T-helper 2 cell treated with Interferon-gamma antibody and Interleukin-4, amounts not matched to agents 5 μg/mL and 100 μg/mL, for 36 hours (primary cell): Measurements from ENCODE around the gene GLA.
A peak's percentile ranks its signal among the peaks of the same experiment; 100 is the strongest.

Source experiments
- DNase-seq: peaks from one replicate; pipeline ENCODE4 v3.0.0; 2021; ENCODE audit warnings: low spot score
- H3K27ac Mint-ChIP-seq: one replicate; pipeline ENCODE4 v1.8.0; 2021; ENCODE audit warnings: mild to moderate bottlenecking, mixed read lengths
- H3K27me3 Mint-ChIP-seq: one replicate; pipeline ENCODE4 v1.8.0; 2021; ENCODE audit warnings: low read depth, mixed read lengths
- H3K36me3 Mint-ChIP-seq: one replicate; pipeline ENCODE4 v1.8.0; 2021; ENCODE audit warnings: low read depth, mixed read lengths
- H3K4me1 Mint-ChIP-seq: one replicate; pipeline ENCODE4 v1.8.0; 2021; ENCODE audit warnings: low read depth, mixed read lengths
- H3K4me3 Mint-ChIP-seq: one replicate; pipeline ENCODE4 v1.8.0; 2022; ENCODE audit warnings: mild to moderate bottlenecking, moderate library complexity, mixed read lengths
- H3K9me3 Mint-ChIP-seq: one replicate; pipeline ENCODE4 v1.8.0; 2021; ENCODE audit warnings: mixed read lengths

GLA gene

GRCh38 chrX:101415180-101416145 lies 7.7 kb upstream of the GLA start:
- Mint-ChIP-seq H3K27me3 (no peaks in the 10 kb centered on the region), H3K36me3 (peaks cover 18% of the 10 kb centered on the region), H3K4me3 (no peak overlapping the region), H3K4me1 (peaks cover 33% of the 10 kb centered on the region), H3K9me3 (no peaks in the 10 kb centered on the region), H3K27ac (peak overlapping the region; percentile 63)
- DNase-seq = peak; percentile 20

DNA sequence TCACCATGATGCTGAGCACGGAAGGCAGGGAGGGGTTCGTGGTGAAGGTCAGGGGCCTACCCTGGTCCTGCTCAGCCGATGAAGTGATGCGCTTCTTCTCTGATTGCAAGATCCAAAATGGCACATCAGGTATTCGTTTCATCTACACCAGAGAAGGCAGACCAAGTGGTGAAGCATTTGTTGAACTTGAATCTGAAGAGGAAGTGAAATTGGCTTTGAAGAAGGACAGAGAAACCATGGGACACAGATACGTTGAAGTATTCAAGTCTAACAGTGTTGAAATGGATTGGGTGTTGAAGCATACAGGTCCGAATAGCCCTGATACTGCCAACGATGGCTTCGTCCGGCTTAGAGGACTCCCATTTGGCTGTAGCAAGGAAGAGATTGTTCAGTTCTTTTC lies 4.3 kb upstream of the GLA start:
- Mint-ChIP-seq H3K27ac (no peak overlapping the region), H3K9me3 (no peaks in the 10 kb centered on the region), H3K27me3 (no peaks in the 10 kb centered on the region), H3K36me3 (peaks cover 19% of the 10 kb centered on the region), H3K4me1 (peaks cover 28% of the 10 kb centered on the region), H3K4me3 (no peak overlapping the region)
- no peak for DNase-seq

- DNase-seq = no peak
- peak overlapping the region; percentile 77 for H3K27ac Mint-ChIP-seq
These were observed 2.7 kb upstream of the GLA start for GRCh38 chrX:101410461-101410860.

GRCh38 chrX:101409043-101409442 lies 1.3 kb upstream of the GLA start:
- peaks cover 21% of the 10 kb centered on the region for H3K36me3 Mint-ChIP-seq
- H3K27me3 Mint-ChIP-seq = no peaks in the 10 kb centered on the region
- no peaks in the 10 kb centered on the region for H3K9me3 Mint-ChIP-seq
- peaks cover 22% of the 10 kb centered on the region for H3K4me1 Mint-ChIP-seq
- DNase-seq = no peak
- peak overlapping the region; percentile 99 for H3K27ac Mint-ChIP-seq
- peak overlapping the region; percentile 97 for H3K4me3 Mint-ChIP-seq

More at GRCh38 chrX:101410461-101410860, 2.7 kb upstream of the GLA start:
- peaks cover 19% of the 10 kb centered on the region for H3K36me3 Mint-ChIP-seq
- no peaks in the 10 kb centered on the region for H3K9me3 Mint-ChIP-seq
- peaks cover 24% of the 10 kb centered on the region for H3K4me1 Mint-ChIP-seq
- H3K27me3 Mint-ChIP-seq = no peaks in the 10 kb centered on the region
- peak overlapping the region; percentile 72 for H3K4me3 Mint-ChIP-seq

DNA sequence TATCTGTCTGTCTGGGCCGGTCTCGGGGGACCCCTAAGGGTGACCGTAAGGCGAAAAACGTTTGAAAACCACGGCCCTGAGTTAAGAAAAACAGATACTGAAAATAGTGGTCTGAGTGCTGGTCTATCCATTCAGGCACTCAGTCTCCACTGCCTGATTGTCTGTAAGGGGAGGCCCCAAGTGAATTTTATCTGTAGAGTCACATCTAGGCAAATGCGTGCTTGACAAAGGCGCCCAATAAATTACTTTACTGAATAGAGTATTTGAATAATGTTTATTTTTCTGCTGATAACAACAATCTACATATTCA lies 762 bp upstream of the GLA start:
- Mint-ChIP-seq H3K27ac (peak overlapping the region; percentile 99), H3K27me3 (no peaks in the 10 kb centered on the region), H3K4me3 (peak overlapping the region; percentile 97), H3K36me3 (peaks cover 21% of the 10 kb centered on the region), H3K4me1 (peaks cover 22% of the 10 kb centered on the region), H3K9me3 (no peaks in the 10 kb centered on the region)
- DNase-seq = no peak

DNA sequence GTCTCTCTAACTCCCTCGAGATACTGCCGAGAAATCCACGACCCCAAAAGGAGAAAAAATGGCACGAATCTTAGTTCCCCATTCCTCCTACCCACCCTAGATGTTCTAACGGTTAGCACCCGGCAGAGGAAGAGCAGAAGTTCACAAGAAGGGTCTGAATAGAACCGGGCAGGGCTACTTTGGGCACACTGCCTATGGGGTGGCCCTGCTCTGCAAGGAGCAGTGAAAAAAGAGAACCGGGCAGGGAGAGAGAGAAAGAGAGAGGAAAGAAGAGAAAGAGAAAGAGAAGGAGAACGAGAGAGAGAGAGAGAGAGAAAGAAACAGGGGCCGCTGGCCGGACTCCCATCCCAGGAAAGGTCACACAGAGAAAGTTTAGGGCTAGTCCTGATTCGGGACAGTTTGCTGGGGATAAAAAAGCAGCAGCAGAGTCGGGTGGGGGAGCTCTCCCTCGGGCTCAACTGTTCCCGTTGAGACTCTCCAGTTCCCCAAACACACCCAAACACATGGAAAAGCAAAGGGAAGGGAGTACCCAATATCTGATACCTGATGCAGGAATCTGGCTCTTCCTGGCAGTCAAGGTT lies 468 bp downstream of the GLA start:
- Mint-ChIP-seq H3K9me3 (no peaks in the 10 kb centered on the region), H3K27me3 (no peaks in the 10 kb centered on the region)

DNA sequence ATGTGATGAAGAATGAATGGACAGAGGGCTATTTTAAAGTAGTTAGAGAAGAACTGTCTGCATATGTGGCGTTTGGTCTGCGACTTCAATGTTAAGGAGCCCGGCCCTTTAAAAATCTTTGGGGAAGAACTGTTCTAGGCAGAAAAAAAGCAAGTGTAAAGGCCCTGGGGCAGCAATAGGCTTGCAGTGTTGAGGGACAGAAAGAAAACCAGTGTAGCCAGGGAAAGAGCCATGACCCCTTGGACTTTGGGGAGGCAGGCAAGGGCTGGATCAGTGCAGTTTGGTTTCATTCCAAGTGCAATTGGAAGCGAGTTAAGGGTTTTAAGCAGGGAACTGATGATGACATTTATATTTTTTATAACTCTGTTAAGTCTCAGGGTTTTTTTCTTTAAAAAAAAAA lies 7.9 kb downstream of the GLA start:
- Mint-ChIP-seq H3K4me3 (no peak overlapping the region), H3K36me3 (peaks cover 29% of the 10 kb centered on the region), H3K27me3 (no peaks in the 10 kb centered on the region), H3K4me1 (peaks cover 5% of the 10 kb centered on the region), H3K9me3 (no peaks in the 10 kb centered on the region), H3K27ac (no peak overlapping the region)
- DNase-seq = no peak

More for the DNA sequence above, 468 bp downstream of the GLA start:
- Mint-ChIP-seq H3K4me1 (peaks cover 16% of the 10 kb centered on the region), H3K27ac (peak overlapping the region; percentile 99), H3K36me3 (peaks cover 17% of the 10 kb centered on the region), H3K4me3 (peak overlapping the region; percentile 97)
- DNase-seq = no peak

DNA sequence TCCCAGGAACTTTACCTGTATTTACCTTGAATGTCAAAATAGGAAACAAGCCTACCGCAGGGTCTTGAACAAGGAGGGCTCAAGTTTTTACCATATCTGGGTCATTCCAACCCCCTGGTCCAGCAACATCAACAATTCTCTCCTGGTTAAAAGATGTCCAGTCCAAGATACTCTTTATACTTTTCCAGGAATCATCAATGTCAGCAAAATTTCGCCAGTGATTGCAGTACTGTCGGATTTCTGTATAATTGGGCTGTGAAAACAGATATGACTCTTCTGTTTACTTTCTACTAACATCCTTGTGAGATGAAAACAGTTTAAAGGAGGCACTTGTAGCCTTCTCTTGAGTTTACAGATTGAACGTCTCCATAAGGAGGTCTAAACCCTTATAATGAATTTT lies 9.0 kb downstream of the GLA start:
- Mint-ChIP-seq H3K27ac (no peak overlapping the region), H3K4me3 (no peak overlapping the region), H3K27me3 (no peaks in the 10 kb centered on the region), H3K4me1 (peaks cover 4% of the 10 kb centered on the region), H3K36me3 (peaks cover 30% of the 10 kb centered on the region), H3K9me3 (no peaks in the 10 kb centered on the region)
- DNase-seq = no peak

DNA sequence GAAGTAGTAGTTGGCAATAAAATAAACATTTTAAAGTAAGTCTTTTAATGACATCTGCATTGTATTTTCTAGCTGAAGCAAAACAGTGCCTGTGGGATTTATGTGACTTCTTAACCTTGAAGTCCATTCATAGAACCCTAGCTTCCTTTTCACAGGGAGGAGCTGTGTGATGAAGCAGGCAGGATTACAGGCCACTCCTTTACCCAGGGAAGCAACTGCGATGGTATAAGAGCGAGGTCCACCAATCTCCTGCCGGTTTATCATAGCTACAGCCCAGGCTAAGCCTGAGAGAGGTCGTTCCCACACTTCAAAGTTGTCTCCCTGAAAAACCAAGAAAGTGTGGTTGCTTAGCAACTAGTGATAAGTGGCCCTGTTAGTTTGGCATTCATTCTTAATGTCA lies 9.9 kb downstream of the GLA start:
- no peak for DNase-seq
- peaks cover 12% of the 10 kb centered on the region for H3K4me1 Mint-ChIP-seq
- H3K27me3 Mint-ChIP-seq = no peaks in the 10 kb centered on the region
- no peak overlapping the region for H3K27ac Mint-ChIP-seq
- peaks cover 37% of the 10 kb centered on the region for H3K36me3 Mint-ChIP-seq
- no peak overlapping the region for H3K4me3 Mint-ChIP-seq
- H3K9me3 Mint-ChIP-seq = no peaks in the 10 kb centered on the region

DNA sequence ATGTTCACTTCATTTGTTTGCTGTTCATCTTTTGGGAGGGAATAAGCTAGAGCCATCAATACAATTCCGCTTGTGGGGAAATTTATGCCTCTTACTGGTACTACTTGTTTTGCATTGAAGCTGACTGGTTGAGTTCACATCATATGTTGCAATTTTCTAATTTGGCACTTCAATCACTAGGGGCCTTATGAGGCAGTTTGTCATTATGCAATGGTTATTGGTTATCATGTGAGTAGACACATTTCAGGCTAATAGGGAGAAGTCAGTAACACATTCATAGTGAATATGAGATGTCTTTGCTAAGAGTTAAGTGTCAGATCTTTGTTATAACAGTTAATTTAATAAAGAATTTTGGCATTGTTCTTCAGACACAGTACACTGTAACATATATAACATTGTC lies 11.9 kb downstream of the GLA start:
- Mint-ChIP-seq H3K9me3 (no peaks in the 10 kb centered on the region), H3K36me3 (peaks cover 48% of the 10 kb centered on the region), H3K27me3 (no peaks in the 10 kb centered on the region), H3K27ac (peak overlapping the region; percentile 15), H3K4me1 (peaks cover 23% of the 10 kb centered on the region), H3K4me3 (no peak overlapping the region)
- no peak for DNase-seq

- no peak overlapping the region for H3K4me3 Mint-ChIP-seq
- peaks cover 39% of the 10 kb centered on the region for H3K36me3 Mint-ChIP-seq
- DNase-seq = no peak
- peaks cover 23% of the 10 kb centered on the region for H3K4me1 Mint-ChIP-seq
- no peak overlapping the region for H3K27ac Mint-ChIP-seq
- H3K27me3 Mint-ChIP-seq = no peaks in the 10 kb centered on the region
- H3K9me3 Mint-ChIP-seq = no peaks in the 10 kb centered on the region
These were observed 13.4 kb downstream of the GLA start for GRCh38 chrX:101394372-101394771.

DNA sequence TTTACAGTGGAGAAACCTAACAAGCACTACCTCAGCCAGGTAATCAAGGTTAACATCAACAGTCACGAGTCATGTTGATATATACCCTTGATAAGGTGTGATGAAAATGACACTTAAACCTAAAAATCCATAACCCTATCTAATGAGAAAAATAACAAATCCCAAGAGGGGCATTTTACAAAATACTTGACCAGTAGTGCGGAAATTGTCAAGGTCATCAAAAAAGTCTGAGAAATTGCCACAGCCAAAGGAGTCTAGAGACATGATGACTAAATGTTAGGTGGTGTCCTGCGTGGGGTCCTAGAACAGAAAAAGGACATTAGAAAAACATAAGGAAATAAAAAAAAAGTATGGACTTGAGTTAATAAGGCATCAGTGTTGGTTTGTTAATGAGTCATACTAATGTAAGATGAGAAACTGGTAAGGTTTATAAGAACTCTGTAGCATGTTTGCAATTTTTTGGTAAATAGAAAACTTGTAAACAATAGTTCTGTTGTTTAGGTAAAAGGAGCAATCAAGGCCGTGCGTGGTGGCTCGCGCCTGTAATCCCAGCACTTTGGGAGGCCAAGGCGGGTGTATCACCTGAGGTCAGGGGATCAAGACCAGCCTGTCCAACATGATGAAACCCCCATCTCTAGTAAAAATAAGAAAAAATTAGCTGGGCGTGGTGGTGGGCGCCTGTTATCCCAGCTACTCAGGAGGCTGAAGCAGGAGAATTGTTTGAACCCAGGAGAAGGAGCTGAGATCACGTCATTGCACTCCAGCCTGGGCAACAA lies 14.0 kb downstream of the GLA start:
- peak overlapping the region; percentile 48 for H3K4me3 Mint-ChIP-seq
- no peak for DNase-seq
- peaks cover 23% of the 10 kb centered on the region for H3K4me1 Mint-ChIP-seq
- H3K27ac Mint-ChIP-seq = peak overlapping the region; percentile 52
- no peaks in the 10 kb centered on the region for H3K9me3 Mint-ChIP-seq
- peaks cover 37% of the 10 kb centered on the region for H3K36me3 Mint-ChIP-seq
- no peaks in the 10 kb centered on the region for H3K27me3 Mint-ChIP-seq

GRCh38 chrX:101391831-101392230 lies 15.9 kb downstream of the GLA start:
- peaks cover 36% of the 10 kb centered on the region for H3K36me3 Mint-ChIP-seq
- no peaks in the 10 kb centered on the region for H3K9me3 Mint-ChIP-seq
- no peak for DNase-seq
- peak overlapping the region; percentile 97 for H3K4me3 Mint-ChIP-seq
- no peaks in the 10 kb centered on the region for H3K27me3 Mint-ChIP-seq
- peak overlapping the region; percentile 91 for H3K27ac Mint-ChIP-seq
- H3K4me1 Mint-ChIP-seq = peaks cover 23% of the 10 kb centered on the region
